H9 (cell line): ENCODE results near the gene NOVA2. TPM values are rescaled to one million over a fixed set of nuclear protein-coding genes. Genes with fewer than 3 reads are reported as not detected.

ENCODE experiments used
- DNase-seq: peaks from one replicate; pipeline ENCODE4 v3.0.0-alpha.2; 2017
- H2AFZ ChIP-seq: one replicate; pipeline ENCODE4 v1.6.1; 2013; ENCODE audit warnings: mild to moderate bottlenecking, low read length, control low read depth, moderate library complexity
- H2AK5ac ChIP-seq: 2 replicates; pipeline ENCODE4 v1.6.1; 2013; ENCODE audit warnings: low read length, control low read depth, mixed read lengths; ENCODE audit not compliant: insufficient read length
- H2BK120ac ChIP-seq: one replicate; pipeline ENCODE4 v1.6.1; 2013; ENCODE audit warnings: low read depth, mild to moderate bottlenecking, low read length, control low read depth, inconsistent platforms; ENCODE audit not compliant: poor library complexity, severe bottlenecking
- H2BK12ac ChIP-seq: 2 replicates; pipeline ENCODE4 v1.6.1; 2013; ENCODE audit warnings: low read length, control low read depth, mixed read lengths, low read depth; ENCODE audit not compliant: insufficient read length
- H2BK15ac ChIP-seq: 2 replicates; pipeline ENCODE4 v1.6.1; 2013; ENCODE audit warnings: low read depth, low read length, control low read depth
- H2BK20ac ChIP-seq: one replicate; pipeline ENCODE4 v1.6.1; 2013; ENCODE audit warnings: low read depth, mild to moderate bottlenecking, low read length, control low read depth, inconsistent platforms; ENCODE audit not compliant: poor library complexity, severe bottlenecking
- H2BK5ac ChIP-seq: 2 replicates; pipeline ENCODE4 v1.6.1; 2013; ENCODE audit warnings: low read length, control low read depth, mixed read lengths; ENCODE audit not compliant: insufficient read length
- H3K14ac ChIP-seq: 2 replicates; pipeline ENCODE4 v1.6.1; 2013; ENCODE audit warnings: low read length, control low read depth; ENCODE audit not compliant: insufficient read depth
- H3K18ac ChIP-seq: 2 replicates; pipeline ENCODE4 v1.6.1; 2013; ENCODE audit warnings: low read depth, mild to moderate bottlenecking, mixed read lengths, low read length, control low read depth; ENCODE audit not compliant: insufficient read length
- H3K23ac ChIP-seq: 2 replicates; pipeline ENCODE4 v1.6.1; 2013; ENCODE audit warnings: low read length, control low read depth, mixed read lengths, low read depth; ENCODE audit not compliant: insufficient read length
- H3K23me2 ChIP-seq: 2 replicates; pipeline ENCODE4 v1.6.1; 2013; ENCODE audit warnings: low read depth, mild to moderate bottlenecking, mixed read lengths, low read length, control low read depth; ENCODE audit not compliant: insufficient read length, poor library complexity, severe bottlenecking
- H3K27ac ChIP-seq: 2 replicates; pipeline ENCODE4 v1.5.1; 2013; ENCODE audit warnings: low read length, control low read depth, mixed read lengths, low read depth; ENCODE audit not compliant: insufficient read length
- H3K27me3 ChIP-seq: 2 replicates; pipeline ENCODE4 v1.6.1; 2013; ENCODE audit warnings: low read length, control low read depth, inconsistent platforms; ENCODE audit not compliant: insufficient read depth
- H3K4ac ChIP-seq: 2 replicates; pipeline ENCODE4 v1.6.1; 2013; ENCODE audit warnings: low read depth, mild to moderate bottlenecking, control low read depth, inconsistent platforms, low read length, moderate library complexity
- H3K4me1 ChIP-seq: 2 replicates; pipeline ENCODE4 v1.6.1; 2013; ENCODE audit warnings: low read length, control low read depth, inconsistent platforms; ENCODE audit not compliant: insufficient read depth
- H3K4me2 ChIP-seq: 2 replicates; pipeline ENCODE4 v1.6.1; 2013; ENCODE audit warnings: low read length, control low read depth, mixed read lengths; ENCODE audit not compliant: insufficient read length, insufficient read depth
- H3K56ac ChIP-seq: 2 replicates; pipeline ENCODE4 v1.6.1; 2013; ENCODE audit warnings: low read depth, mild to moderate bottlenecking, mixed read lengths, low read length, control low read depth; ENCODE audit not compliant: insufficient read length
- H3K79me1 ChIP-seq: 2 replicates; pipeline ENCODE4 v1.6.1; 2013; ENCODE audit warnings: low read depth, mild to moderate bottlenecking, moderate library complexity, low read length, control low read depth, inconsistent platforms; ENCODE audit not compliant: insufficient read depth, poor library complexity, severe bottlenecking
- H3K79me2 ChIP-seq: 2 replicates; pipeline ENCODE4 v1.6.1; 2013; ENCODE audit warnings: low read length, control low read depth, inconsistent platforms; ENCODE audit not compliant: insufficient read depth
- H3K9ac ChIP-seq: 2 replicates; pipeline ENCODE4 v1.6.1; 2013; ENCODE audit warnings: low read length, control low read depth, mixed read lengths; ENCODE audit not compliant: insufficient read length; ENCODE audit errors: extremely low read depth
- H3K9me3 ChIP-seq: one replicate; pipeline ENCODE4 v1.6.1; 2013; ENCODE audit warnings: low read depth, low read length, inconsistent platforms; ENCODE audit not compliant: control insufficient read depth
- H3T11ph ChIP-seq: one replicate; pipeline ENCODE4 v1.6.1; 2013; ENCODE audit warnings: mild to moderate bottlenecking, low read length, control low read depth, inconsistent platforms
- H4K20me1 ChIP-seq: one replicate; pipeline ENCODE4 v1.6.1; 2013; ENCODE audit not compliant: control insufficient read depth, insufficient read length, insufficient read depth
- H4K5ac ChIP-seq: 2 replicates; pipeline ENCODE4 v1.6.1; 2013; ENCODE audit warnings: low read depth, mild to moderate bottlenecking, mixed read lengths, low read length, control low read depth; ENCODE audit not compliant: insufficient read length
- H4K8ac ChIP-seq: replicated peaks from 2 replicates; pipeline ENCODE4 v1.6.1; 2013; ENCODE audit warnings: low read length, control low read depth, mixed read lengths, low read depth; ENCODE audit not compliant: insufficient read length
- H4K91ac ChIP-seq: 2 replicates; pipeline ENCODE4 v1.6.1; 2013; ENCODE audit warnings: low read depth, mild to moderate bottlenecking, moderate library complexity, mixed read lengths, low read length, control low read depth; ENCODE audit not compliant: insufficient read length
- H3K27ac Mint-ChIP-seq, 3 experiments: 2 replicates in 2 of 3; 3 replicates in 1 of 3; pipeline ENCODE4 v1.8.0; 2020 to 2021; ENCODE audit warnings: mixed read lengths in 3 of 3, mild to moderate bottlenecking in 1 of 3, moderate library complexity in 1 of 3
- H3K27me3 Mint-ChIP-seq: 2 replicates; pipeline ENCODE4 v1.8.0; 2021; ENCODE audit warnings: low read depth, mild to moderate bottlenecking, moderate library complexity, mixed read lengths
- H3K36me3 Mint-ChIP-seq, 3 experiments: 2 replicates in 2 of 3; 3 replicates in 1 of 3; pipeline ENCODE4 v1.8.0; 2020 to 2021; ENCODE audit warnings: low read depth in 3 of 3, mixed read lengths in 3 of 3; ENCODE audit not compliant: insufficient read depth in 1 of 3
- H3K4me1 Mint-ChIP-seq, 2 experiments: 2 replicates each; pipeline ENCODE4 v1.8.0; 2020; ENCODE audit warnings: mixed read lengths in 2 of 2
- H3K4me3 Mint-ChIP-seq, 2 experiments: 2 replicates in 1 of 2; 3 replicates in 1 of 2; pipeline ENCODE4 v1.8.0; 2020 to 2021; ENCODE audit warnings: mild to moderate bottlenecking in 2 of 2, mixed read lengths in 2 of 2, moderate library complexity in 1 of 2
- H3K9me3 Mint-ChIP-seq, 2 experiments: 2 replicates in 1 of 2; 3 replicates in 1 of 2; pipeline ENCODE4 v1.8.0; 2020; ENCODE audit warnings: mild to moderate bottlenecking in 2 of 2, mixed read lengths in 2 of 2, moderate library complexity in 1 of 2
- CTCF ChIP-seq: fragments of 200-600 bp; sonication (generic); conservative IDR thresholded peaks from 3 replicates; pipeline ENCODE4 v1.8.0; 2021; ENCODE audit warnings: antibody characterized with exemption, mild to moderate bottlenecking
- WGBS: extraction: QIAGEN DNeasy Blood & Tissue Kit; methylation state at CpG from one replicate; pipeline ENCODE4 v1.1.7; 2013; ENCODE audit warnings: missing lambda C conversion rate, low lambda C conversion rate, mixed read lengths; ENCODE audit not compliant: insufficient read length; ENCODE audit errors: extremely low coverage; 5-methylcytosine and 5-hydroxymethylcytosine counted together
- total RNA-seq: library from RNA; stranded (reverse); gene quantifications from 2 replicates; pipeline ENCODE4 v1.2.1, GENCODE V29; 2021

Gene NOVA2
- total RNA-seq, 1 experiment from 2014 or later, result 8.8 TPM

- no peak for DNase-seq
- Histone ChIP-seq H2BK15ac (no peak overlapping the region), H3K9ac (no peak overlapping the region), H2AFZ (no peak overlapping the region), H4K8ac (no peak overlapping the region), H3K14ac (no peak overlapping the region; the same call in 1 of the 2 replicates), H3K79me2 (no peaks in the 10 kb centered on the region), H3T11ph (no peak overlapping the region), H2AK5ac (no peak overlapping the region), H3K9me3 (no peaks in the 10 kb centered on the region), H3K4me2 (peak overlapping the region; percentile 99), H3K56ac (no peak overlapping the region), H2BK20ac (no peak overlapping the region), H3K4me1 (no peaks in the 10 kb centered on the region), H3K79me1 (no peaks in the 10 kb centered on the region), H3K27ac (no peak overlapping the region), H3K23ac (no peak overlapping the region), H4K91ac (no peak overlapping the region), H3K18ac (no peak overlapping the region), H2BK5ac (no peak overlapping the region), H3K27me3 (peaks cover 7% of the 10 kb centered on the region; the same call in 1 of the 2 replicates), H2BK120ac (no peak overlapping the region), H3K23me2 (peaks cover 17% of the 10 kb centered on the region), H3K4ac (no peak overlapping the region), H4K20me1 (no peaks in the 10 kb centered on the region), H2BK12ac (no peak overlapping the region), H4K5ac (no peak overlapping the region)
- no CpG with 5 or more reads among the region's 8 CpGs for WGBS
- Mint-ChIP-seq H3K4me1 (peaks cover 16 to 23% of the 10 kb centered on the region in 2 experiments), H3K27me3 (peaks cover 25% of the 10 kb centered on the region), H3K9me3 (no peaks in the 10 kb centered on the region; a peak in 1 of 5 replicates), H3K36me3 (peaks cover 4 to 20% (median 6%) of the 10 kb centered on the region in 3 experiments), H3K4me3 (peak overlapping the region; percentile 62 to 82), H3K27ac (no peak overlapping the region)
- TF ChIP-seq CTCF, result no peak
Measured at GRCh38 chr19:46014534-46014933, 40.9 kb upstream of the NOVA2 start.
